ENCODE results near the gene PTCHD1. TPM values are rescaled to one million over a fixed set of nuclear protein-coding genes. Genes with fewer than 3 reads are reported as not detected.
A peak's percentile ranks its signal among the peaks of the same experiment; 100 is the strongest.

PTCHD1 gene
- total RNA-seq, 1 experiment from 2014 or later: 0.52 TPM

DNA sequence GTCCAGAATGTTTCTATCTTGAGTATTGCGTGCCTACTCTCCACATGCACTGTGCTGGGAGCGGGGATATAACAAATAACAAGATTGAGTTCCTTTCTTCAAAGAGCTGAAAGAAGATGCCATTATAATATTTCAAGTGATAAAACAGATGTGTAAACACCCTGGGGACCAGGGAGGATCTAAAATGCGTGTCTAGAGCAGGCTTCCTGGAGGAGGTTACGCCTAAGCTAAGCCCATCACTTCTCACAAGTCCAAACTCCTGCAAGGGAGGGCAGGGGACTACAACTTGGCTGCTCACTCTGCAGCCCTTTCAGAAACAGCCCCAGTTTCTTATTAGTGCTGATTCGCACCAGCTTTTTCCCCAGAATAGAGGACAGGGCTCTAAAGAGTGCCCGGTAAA, 21.5 kb downstream of the PTCHD1 start:
- DNase-seq (ENCODE audit: low spot score): no peak

DNA sequence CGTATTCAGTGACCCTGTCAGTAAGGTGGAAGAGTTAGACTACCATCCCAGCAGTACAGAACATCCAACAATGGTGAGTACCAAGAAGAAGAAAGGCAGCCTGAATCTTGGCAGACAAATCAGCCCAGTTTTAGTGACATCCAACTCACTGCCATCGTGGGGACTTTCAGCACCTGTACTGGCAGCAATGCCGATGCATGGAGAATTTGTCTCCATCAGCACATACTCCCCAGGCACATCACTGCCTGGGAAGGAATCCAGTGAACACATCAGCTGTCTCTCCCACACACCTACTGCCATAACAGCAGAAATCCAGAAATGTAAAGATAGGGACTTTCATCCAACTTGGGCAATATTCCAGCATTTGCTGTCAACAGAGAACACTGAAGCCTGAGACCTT, 29.8 kb downstream of the PTCHD1 start:
- no peak for DNase-seq (ENCODE audit: low spot score)

DNA sequence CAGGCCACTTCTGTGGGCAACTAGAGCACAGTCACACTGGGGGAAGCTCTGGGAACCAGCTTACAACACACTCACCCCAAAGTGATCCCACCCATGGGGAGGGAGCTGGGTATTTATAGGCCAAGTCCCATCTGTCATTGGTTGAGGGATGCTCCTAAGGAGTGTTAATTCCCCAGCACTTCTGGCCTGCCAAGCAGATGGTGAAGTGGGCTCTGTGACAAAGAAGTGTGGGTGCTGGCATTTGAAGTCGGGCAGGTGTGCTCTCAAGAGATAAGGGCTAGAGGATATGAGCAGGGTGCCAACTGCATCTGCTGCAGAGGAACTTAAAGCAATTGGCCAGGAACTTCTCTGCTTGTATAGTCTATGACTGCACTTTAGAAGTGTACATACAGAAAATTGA, 30.9 kb downstream of the PTCHD1 start:
- DNase-seq (ENCODE audit: low spot score): no peak

DNA sequence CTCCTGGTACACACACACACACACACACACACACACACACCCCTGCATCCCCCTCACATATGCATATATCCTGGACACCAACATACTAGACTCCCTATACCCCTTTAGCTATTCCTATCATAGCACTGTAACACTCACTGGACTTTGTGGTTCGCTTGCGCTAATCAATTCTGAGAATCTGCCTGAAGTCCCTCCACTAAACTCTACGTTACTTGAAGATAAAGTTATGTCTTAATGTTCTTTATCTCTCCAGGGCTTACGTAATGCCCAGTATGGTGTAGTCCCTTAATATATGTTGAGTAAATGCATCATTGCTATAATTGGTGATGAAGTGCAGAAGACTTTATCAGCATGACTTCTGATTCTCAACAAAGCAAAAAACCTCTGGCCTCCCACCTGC, 32.3 kb downstream of the PTCHD1 start:
- DNase-seq (ENCODE audit: low spot score): no peak

DNA sequence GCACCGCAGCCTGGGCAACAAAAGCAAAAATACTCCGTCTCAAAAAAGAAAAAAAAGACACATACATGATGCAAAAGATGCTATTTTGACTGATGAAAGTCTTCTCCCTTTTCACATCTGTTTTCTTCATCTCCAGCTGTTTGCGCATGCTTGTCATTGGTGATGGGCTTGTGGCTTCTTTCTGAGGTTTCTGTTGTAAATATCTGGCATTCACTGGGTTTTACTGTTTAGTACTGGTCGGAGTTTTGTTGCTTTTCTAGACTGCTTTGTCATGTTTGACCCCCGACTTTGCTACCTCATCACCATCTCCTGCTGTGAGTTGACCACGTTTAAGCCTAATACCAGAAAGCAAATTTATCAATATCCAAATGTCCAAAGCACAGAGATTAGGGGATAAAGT, 34.4 kb downstream of the PTCHD1 start:
- DNase-seq (ENCODE audit: low spot score): peak; percentile 53

DNA sequence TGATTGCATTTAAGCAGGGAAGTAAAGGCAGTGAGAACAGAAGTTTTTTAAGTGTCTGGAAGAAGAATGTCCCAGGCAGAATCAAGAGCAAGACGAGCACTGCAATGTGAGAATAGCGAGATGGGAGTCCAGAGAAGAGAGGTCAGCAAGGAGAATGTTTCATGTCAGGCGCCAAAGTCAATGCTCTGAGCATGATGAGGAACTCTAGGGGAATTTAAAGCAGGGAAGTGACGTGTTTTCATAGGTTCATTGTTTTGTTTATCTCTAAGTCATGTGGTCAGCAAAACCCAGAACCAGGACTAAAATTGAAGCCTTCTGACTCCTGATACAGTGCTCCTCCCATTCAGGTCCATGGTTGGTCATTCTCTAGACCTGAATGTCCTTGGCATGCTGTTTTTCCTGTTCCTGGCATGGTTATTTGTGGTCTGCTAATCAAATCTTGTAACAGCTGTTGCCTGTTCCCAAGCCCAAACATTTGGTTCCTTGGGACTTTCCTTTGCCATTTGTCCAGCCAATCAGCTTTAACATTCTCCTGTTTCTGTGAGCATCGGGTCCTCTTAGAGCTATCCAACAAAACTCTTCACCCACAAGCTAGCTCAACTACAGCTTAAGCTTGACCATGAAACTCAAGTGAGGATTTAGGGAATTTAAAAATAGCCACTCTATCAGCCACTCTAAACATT, 37.7 kb downstream of the PTCHD1 start:
- DNase-seq (ENCODE audit: low spot score): peak; percentile 51

DNA sequence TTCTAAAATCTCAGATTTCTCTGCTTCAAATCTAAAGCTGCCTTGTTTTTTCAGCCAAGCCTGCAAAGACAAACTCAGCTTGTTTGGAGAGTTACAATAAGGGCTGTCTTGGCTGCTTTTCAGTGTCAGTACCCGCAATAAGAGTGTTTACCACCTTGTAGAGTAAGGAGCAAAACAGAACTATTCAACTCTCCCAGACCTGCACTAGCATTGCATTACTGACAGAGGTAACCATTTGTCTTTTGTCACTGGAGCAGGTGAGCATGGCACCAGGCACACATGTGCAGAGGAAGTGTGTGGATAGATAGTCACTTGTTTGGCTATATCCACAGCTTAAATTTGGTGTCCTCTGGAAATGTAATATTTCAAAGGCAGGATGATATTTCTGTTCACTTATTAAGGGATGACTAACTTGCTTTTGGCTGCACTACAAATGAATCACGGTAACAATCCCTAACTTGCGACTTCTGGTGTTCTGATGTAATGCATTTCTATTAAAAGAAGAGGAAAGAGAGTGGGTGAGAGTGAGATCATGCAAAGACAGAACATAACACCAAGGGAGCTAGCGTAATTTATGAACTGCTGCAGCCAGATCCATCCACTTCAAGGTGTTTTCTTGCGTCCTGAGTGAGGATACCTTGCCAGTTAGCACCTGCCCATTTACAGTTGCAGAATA, 38.6 kb downstream of the PTCHD1 start:
- peak; percentile 74 for DNase-seq (ENCODE audit: low spot score)

DNA sequence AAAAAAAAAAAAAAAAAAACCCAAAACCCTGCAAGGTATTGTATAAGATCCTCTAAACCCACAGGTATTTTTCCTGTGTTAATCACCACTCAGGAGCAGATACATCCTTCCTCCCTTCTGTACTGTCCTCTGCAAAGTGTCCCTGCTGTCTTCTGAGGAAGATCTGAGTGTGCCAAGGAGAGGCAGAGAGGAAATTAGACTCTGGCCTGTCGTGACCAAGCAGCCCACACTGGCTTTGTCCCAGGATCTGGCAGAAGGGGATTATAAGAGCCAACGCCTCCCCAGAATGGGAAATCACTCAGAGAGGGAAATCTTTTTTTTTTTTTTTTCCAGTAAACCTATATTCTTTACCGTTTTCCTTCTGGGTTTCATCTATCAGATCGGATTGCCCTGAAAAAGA, 39.6 kb downstream of the PTCHD1 start:
- DNase-seq (ENCODE audit: low spot score): no peak

DNA sequence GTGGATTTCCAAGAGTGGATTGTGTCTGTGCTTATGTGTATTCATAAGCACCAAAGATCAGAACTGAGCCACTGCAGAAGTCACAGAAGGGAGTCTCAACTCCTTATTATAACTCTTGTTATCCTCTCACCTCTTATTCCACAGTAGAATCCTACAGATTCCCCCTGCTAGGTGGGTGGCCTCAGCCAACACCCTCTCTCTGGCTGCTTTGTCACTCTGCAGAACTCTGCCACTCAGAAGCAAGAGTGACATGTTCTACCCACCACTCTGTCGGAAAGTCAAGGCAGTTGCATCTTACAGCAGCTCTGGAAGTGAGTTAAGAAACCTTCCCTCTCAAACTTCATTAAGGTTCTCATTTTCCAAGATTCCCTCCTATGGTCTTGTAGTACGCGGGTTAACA, 41.9 kb downstream of the PTCHD1 start:
- no peak for DNase-seq (ENCODE audit: low spot score)

DNA sequence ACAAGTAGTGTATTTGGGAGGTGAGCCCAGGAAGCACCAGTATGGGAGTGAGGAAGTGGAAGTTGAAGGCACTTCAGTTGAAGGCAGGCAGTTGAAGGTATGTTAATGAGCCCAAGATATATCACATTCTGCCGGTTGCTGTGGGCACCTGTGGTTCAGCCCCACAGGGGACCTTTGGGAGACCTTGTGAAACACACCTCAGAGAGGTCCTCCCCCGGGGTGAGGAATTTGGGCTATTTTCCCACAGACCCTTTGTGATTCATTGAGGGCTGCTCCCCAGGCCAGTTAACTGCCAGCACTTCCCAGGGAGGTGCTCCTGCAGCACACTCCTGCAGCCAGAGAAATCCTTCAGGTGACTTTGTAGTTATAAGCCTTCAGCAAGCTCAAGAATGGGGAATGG, 45.9 kb downstream of the PTCHD1 start:
- no peak for DNase-seq (ENCODE audit: low spot score)

DNA sequence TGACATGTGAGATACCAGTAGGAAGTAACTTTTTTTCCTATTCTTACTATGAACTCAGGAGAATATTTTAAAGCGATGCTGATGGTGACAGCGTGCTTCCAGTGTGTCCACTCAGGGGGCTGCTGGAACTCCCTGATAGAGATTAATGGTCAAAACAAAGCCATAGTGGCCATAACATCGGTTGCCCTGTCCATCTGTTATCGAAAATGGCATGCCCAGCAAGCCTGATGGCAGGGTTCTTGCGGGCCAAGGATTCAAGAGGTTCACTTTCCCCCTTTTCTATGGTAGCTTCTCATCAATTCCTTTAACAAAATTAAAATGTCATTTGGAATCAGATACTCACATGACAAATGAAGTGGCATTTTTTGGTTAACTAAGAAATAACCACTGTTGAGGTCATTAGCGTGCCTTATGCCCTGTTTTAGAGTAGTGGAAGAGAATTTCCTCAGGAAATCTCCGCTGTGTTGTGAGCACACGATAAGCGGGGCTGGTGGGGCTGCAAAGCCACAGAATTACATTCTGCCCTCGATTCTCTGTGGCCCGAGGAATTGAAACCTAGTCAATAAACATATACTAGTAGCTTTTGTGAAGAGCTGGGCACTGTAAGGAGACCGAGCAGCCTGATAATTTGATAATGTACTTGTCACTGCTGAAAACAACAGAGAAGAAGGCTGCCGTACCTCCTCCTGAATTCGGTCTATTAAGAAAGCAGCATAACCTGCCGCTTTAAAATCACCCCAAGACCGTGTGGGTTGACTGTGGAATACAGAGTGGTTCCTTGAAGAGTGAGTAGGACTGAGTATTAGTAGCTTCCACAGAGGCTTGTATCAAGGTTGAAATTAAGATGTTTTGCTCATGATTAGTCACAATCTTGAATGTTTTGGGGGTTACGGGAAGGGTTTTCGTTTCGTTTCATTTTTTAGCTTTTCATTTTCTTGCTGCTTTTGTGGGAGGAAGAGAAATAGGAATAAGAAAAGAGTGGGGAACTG, 46.7 kb downstream of the PTCHD1 start:
- no peak for DNase-seq (ENCODE audit: low spot score)

DNA sequence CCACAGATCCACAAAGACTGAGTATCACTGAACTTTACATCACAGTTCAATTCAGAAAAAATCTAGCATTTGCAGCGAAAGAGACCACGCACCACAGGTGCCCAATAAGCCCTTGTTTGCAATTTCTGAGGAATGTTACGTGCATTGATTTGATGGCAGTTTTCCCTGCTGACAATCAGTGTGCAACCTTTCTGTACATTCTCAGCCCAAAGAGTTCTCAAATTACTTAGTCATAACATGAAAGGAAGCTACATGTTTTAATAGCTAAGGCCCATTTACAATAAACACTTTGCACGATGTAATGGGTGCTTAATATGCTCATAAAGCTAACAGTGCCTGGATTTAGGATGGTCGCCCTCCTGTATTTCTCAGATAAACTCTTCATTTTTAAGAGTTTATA, 47.9 kb downstream of the PTCHD1 start:
- DNase-seq (ENCODE audit: low spot score): no peak

DNA sequence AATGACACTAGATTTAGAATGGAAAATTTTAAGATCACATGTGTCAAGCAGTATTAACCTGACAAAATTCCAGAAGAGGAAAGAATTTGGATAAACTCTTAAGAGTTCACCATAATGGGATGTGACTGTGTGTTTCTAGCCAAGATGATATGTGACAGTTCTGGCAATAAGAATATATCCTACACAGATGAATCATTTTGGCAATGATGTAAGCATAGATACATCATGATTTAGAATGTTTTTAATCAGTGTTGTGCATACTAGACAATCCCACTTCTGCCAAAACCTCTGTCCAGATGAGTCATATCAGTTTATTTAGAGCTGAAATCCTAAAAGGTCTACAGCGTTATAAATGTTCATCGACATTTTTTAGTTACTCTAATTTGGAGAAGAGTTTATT, 48.8 kb downstream of the PTCHD1 start:
- no peak for DNase-seq (ENCODE audit: low spot score)

DNA sequence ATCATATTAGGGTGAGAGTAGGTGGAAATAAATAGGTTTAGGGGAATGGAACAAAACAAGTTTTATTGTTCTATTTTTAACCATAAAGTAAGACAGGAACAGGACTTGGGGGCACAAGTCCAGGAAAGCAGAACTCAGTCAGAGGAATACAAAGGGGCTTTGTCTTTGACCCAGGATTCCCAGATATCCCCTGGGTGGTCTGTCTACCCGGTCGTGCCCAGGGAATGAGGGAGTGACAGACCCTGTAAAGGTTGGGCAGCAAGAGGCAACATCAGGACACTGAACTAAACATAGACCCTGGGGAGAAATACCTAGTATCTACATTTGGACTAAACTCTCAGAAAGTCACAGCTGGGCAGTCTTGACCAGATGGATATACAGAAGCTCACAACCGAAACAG, 50.6 kb downstream of the PTCHD1 start:
- DNase-seq (ENCODE audit: low spot score): no peak

DNA sequence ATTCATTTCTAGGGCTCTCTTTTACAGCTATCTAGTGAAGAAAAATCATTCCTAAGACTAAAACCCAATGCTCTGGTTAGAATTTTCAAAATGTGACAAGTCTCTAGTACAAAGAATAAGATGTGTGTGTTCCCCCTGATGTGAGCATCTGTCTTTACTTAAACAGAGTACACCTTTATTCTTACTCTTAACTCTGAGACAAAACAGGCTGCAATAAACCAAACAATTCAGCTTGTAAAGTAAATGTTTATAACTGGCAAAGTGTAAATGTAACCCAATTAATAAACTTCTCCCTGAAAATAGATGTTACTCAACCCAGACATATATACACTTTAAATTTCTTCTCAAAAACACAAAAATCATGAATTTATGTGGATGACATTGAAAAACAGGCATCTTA, 51.6 kb downstream of the PTCHD1 start:
- no peak for DNase-seq (ENCODE audit: low spot score)

DNA sequence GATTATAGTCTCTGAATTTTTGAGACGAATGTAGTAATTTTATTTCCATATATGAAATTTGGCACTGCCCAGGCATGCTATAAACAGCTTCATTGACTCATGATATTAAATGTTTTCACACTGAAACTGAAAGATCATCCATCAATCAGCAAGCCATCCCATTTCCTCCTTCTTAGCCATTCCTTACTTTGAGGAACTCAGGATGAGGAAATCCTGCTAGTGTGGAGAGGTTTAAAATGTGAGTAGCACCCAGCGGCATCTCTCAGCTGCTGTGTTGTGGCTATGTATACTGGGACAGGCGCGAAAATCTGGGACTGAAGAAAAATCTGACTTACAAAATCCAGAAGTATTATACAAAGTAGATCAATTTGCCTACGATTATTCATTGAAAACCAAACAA, 52.1 kb downstream of the PTCHD1 start:
- DNase-seq (ENCODE audit: low spot score): no peak

DNA sequence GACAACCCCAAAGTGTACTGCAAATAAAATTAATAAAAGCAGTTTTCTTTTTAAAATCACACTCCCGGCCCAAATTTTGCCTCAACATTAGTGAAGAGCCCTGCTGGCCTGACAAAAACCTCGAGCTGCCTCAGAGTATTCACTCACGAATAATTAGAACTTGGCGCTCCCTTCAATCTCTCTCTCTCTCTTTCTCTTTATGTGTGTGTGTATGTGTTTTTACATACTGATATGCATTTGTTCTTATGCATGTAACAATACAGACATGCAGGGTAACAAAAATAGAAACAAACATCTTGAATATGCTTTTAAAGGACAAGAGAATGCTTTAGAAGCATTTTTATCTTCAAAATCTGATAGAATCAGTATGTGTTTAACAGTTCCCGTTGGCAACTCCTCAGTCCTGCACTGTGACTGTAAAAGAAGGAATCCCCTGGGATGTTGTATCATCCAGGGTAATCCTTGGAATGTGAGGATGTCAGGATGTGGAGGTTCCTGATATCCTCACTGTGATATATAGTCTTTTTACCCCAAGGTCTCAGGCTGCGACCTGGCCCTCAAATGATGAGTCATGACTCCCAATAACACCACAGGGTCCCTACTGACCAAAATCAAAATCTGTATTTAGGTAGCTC, 53.0 kb downstream of the PTCHD1 start:
- DNase-seq (ENCODE audit: low spot score): no peak

DNA sequence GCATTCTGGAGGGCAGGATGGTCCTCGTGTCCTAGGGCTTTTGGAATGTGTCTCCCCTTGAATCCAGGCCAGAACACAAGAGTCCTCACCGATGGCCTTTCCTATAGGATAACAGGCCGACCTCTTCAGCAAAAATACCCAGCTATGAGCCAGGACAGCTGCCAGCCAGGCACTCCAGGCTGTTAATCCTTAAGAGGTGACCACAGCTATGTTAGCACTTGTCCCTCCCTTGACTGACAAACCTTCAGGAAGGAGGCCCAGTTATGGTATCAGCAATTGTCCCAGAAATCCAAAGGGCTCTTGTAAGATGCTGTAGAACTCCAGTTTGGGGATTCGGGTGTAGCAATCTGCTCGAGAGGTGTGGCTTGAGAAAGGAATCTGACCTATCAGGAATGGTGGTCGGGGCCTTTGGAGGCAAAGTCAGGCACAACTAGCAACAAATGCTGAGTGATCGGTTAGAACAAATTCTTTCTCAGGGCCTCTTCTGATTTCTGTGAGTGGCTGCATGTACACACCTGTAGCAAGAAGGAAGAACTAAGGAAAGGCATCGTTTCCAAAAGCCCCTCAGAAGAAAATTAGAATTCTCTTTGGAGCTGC, 54.6 kb downstream of the PTCHD1 start:
- DNase-seq (ENCODE audit: low spot score): no peak

DNA sequence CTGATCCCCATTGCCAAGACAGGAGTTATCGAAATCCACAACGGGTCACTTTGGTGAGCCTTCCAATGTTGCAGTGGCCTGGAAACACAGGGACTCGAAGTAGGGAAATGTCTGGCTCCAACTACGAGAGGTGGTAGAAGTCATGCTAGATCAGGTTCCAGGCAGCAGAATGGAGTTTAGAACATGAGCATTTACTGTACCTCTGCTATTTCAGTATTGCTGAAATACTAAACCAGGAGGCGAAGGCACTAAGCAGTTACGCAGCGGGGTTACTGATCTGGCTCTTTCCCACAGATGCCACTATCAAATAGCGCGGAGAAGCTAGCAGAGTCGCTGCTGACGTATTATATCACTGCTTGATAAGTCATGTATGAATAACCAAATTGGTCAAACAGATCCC, 56.3 kb downstream of the PTCHD1 start:
- DNase-seq (ENCODE audit: low spot score): no peak

DNA sequence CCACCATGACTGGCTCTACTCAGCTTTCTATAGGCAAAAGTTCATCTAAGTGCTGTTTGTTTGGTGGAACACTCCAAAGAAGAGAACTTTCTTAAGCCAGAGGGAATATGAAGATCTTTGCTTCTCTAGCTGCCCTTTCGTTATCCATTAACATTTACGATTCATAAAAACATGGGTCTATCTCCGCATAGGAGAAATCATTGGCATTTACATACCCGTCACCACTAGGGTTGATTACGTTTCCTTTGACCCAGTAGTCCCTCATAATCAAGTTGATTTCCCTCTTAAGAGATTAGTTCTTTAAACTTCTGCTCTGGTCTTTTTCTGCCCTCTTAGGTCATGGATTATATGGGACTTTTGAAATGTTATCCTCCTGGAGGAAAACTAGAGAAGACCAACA, 57.5 kb downstream of the PTCHD1 start:
- DNase-seq (ENCODE audit: low spot score): no peak

DNA sequence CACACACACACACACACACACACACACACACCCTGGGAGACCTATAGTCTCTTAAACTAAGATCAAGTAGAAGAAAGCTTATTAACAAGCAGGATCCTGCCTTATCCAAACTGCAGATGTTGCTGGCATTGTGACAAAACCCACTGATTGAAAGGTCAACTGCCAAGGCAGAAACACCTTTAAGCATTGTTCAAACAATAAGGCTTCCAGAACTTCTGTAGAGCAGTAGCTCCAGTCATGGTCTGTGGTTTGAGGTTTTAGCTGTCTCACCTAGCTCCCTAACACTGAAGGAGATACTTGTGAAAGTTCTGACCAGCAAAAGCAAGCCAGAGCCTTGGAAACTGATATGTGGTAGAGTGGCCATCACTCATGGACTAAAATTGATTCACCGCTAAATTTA, 59.8 kb downstream of the PTCHD1 start:
- DNase-seq (ENCODE audit: low spot score): no peak

DNA sequence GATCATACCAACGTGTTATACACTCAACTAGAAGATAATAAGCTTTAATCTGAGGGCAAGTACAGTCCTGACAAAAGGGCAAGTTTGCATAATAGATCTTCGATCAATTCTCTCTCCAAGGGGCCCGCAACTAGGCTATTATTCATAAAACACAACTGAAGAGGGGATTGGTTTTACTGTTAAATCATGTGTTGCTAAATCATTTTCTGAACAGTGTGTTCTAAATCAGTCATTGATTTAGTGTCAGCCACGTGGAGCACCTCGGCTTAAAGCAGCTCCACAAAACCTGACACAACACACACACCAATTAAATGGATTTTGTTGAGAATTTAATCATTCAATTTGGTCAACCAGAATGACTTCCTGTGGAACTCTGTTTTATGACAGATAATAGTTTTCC, 61.6 kb downstream of the PTCHD1 start:
- DNase-seq (ENCODE audit: low spot score): no peak
